ENCODE measurements around the gene ZNF398. TPM values are rescaled to one million over a fixed set of nuclear protein-coding genes. Genes with fewer than 3 reads are reported as not detected.

Gene ZNF398
- 8.2 TPM for total RNA-seq
- polyA plus RNA-seq (ENCODE audit: insufficient read depth in 1 of 8, insufficient read length in 8 of 8, low replicate concordance in 1 of 8) = 10 to 100 TPM in 1 of 8 donors, 1 to 10 TPM in 7; 7.0 to 10.6 (median 8.5) TPM
- long read RNA-seq, donor 1, partial matches to known transcripts = 0 of 1 reads
- long read RNA-seq, donor 1, other reads (novel, unspliced or antisense) = 0 of 1 reads
- long read RNA-seq, donor 2 = 0 reads
- long read RNA-seq, donor 3, partial matches to known transcripts = 0 of 4 reads
- long read RNA-seq, donor 3, other reads (novel, unspliced or antisense) = 0 of 4 reads
- long read RNA-seq, donor 4, partial matches to known transcripts = 0 of 1 reads
- long read RNA-seq, donor 4, other reads (novel, unspliced or antisense) = 0 of 1 reads
- long read RNA-seq, donor 5, partial matches to known transcripts = 0 of 4 reads
- long read RNA-seq, donor 5, other reads (novel, unspliced or antisense) = 0 of 4 reads
- long read RNA-seq, donor 6, transcript ZNF398-202 (6 exons, 2,860 nt) = major isoform, 6 of 6 reads
- long read RNA-seq, donor 6, partial matches to known transcripts = 0 of 6 reads
- long read RNA-seq, donor 6, other reads (novel, unspliced or antisense) = 0 of 6 reads
- long read RNA-seq, donor 7, partial matches to known transcripts = 0 of 4 reads
- long read RNA-seq, donor 7, other reads (novel, unspliced or antisense) = 0 of 4 reads
- long read RNA-seq, donor 8, partial matches to known transcripts = 0 of 2 reads
- long read RNA-seq, donor 8, other reads (novel, unspliced or antisense) = 0 of 2 reads
- long read RNA-seq, donor 9, partial matches to known transcripts = 0 of 2 reads
- long read RNA-seq, donor 9, other reads (novel, unspliced or antisense) = 0 of 2 reads
- long read RNA-seq, donor 10, transcript ZNF398-202 (6 exons, 2,860 nt) = major isoform, 5 of 5 reads
- long read RNA-seq, donor 10, partial matches to known transcripts = 0 of 5 reads
- long read RNA-seq, donor 10, other reads (novel, unspliced or antisense) = 0 of 5 reads
- long read RNA-seq, donor 11, partial matches to known transcripts = 0 of 1 reads
- long read RNA-seq, donor 11, other reads (novel, unspliced or antisense) = 0 of 1 reads

- peaks cover 22% of the 10 kb centered on the region for H3K4me1 ChIP-seq (ENCODE audit: control insufficient read depth, insufficient read depth, low read length)
- H3K27ac ChIP-seq (ENCODE audit: low read length) = peak within 1 kb of the TSS; percentile 92
- H3K27me3 ChIP-seq (ENCODE audit: control insufficient read depth, insufficient read depth, low read length) = no peaks in the 10 kb centered on the region
- DNase-seq = peak; percentile 91
- peak within 1 kb of the TSS; percentile 74 for H3K4me3 ChIP-seq (ENCODE audit: low read length)
- H3K9me3 ChIP-seq (replicated peaks; ENCODE audit: control insufficient read depth, low read depth, low read length) = no peaks in the 10 kb centered on the region
- WGBS (ENCODE audit: insufficient coverage) = under 1% methylated on average over 70 of the region's 79 CpGs
- H3K36me3 ChIP-seq (ENCODE audit: control insufficient read depth, insufficient read depth, low read length) = no peaks in the 10 kb centered on the region
Measured at GRCh38 chr7:149147072-149147751, at the start of gene ZNF398. Gene ZNF398, plus strand, starts transcription at chr7:149147453. Its CDS starts 290 bp downstream, at chr7:149147743.

GRCh38 chr7:149099058-149099457, 48.2 kb upstream of the ZNF398 start:
- Histone ChIP-seq H3K27me3 (ENCODE audit: control insufficient read depth, insufficient read depth, low read length) (no peaks in the 10 kb centered on the region), H3K36me3 (ENCODE audit: control insufficient read depth, insufficient read depth, low read length) (peaks cover 13% of the 10 kb centered on the region), H3K9me3 (replicated peaks; ENCODE audit: control insufficient read depth, low read depth, low read length) (no peaks in the 10 kb centered on the region), H3K4me1 (ENCODE audit: control insufficient read depth, insufficient read depth, low read length) (no peaks in the 10 kb centered on the region), H3K4me3 (ENCODE audit: low read length) (no peak overlapping the region), H3K27ac (ENCODE audit: low read length) (no peak overlapping the region)
- WGBS (ENCODE audit: insufficient coverage) = 88% methylated on average over 4 of the region's 6 CpGs
- DNase-seq = no peak

GRCh38 chr7:149100821-149101220, 46.4 kb upstream of the ZNF398 start:
- H3K4me3 ChIP-seq (ENCODE audit: low read length) = no peak overlapping the region
- no peaks in the 10 kb centered on the region for H3K27me3 ChIP-seq (ENCODE audit: control insufficient read depth, insufficient read depth, low read length)
- WGBS (ENCODE audit: insufficient coverage) = 92% methylated on average over 2 of the region's 2 CpGs
- no peak overlapping the region for H3K27ac ChIP-seq (ENCODE audit: low read length)
- DNase-seq = no peak
- peaks cover 26% of the 10 kb centered on the region for H3K36me3 ChIP-seq (ENCODE audit: control insufficient read depth, insufficient read depth, low read length)
- H3K4me1 ChIP-seq (ENCODE audit: control insufficient read depth, insufficient read depth, low read length) = no peaks in the 10 kb centered on the region
- H3K9me3 ChIP-seq (replicated peaks; ENCODE audit: control insufficient read depth, low read depth, low read length) = no peaks in the 10 kb centered on the region

GRCh38 chr7:149102666-149103065, 44.6 kb upstream of the ZNF398 start:
- Histone ChIP-seq H3K27ac (ENCODE audit: low read length) (no peak overlapping the region), H3K4me1 (ENCODE audit: control insufficient read depth, insufficient read depth, low read length) (no peaks in the 10 kb centered on the region), H3K9me3 (replicated peaks; ENCODE audit: control insufficient read depth, low read depth, low read length) (no peaks in the 10 kb centered on the region), H3K27me3 (ENCODE audit: control insufficient read depth, insufficient read depth, low read length) (no peaks in the 10 kb centered on the region), H3K36me3 (ENCODE audit: control insufficient read depth, insufficient read depth, low read length) (peaks cover 26% of the 10 kb centered on the region), H3K4me3 (ENCODE audit: low read length) (no peak overlapping the region)
- 63% methylated on average over 1 of the region's 1 CpG for WGBS (ENCODE audit: insufficient coverage)
- DNase-seq = peak; percentile 51

GRCh38 chr7:149103424-149103823, 43.8 kb upstream of the ZNF398 start:
- DNase-seq = no peak
- Histone ChIP-seq H3K27me3 (ENCODE audit: control insufficient read depth, insufficient read depth, low read length) (no peaks in the 10 kb centered on the region), H3K4me1 (ENCODE audit: control insufficient read depth, insufficient read depth, low read length) (no peaks in the 10 kb centered on the region), H3K4me3 (ENCODE audit: low read length) (no peak overlapping the region), H3K9me3 (replicated peaks; ENCODE audit: control insufficient read depth, low read depth, low read length) (no peaks in the 10 kb centered on the region), H3K27ac (ENCODE audit: low read length) (no peak overlapping the region), H3K36me3 (ENCODE audit: control insufficient read depth, insufficient read depth, low read length) (peaks cover 26% of the 10 kb centered on the region)
- WGBS (ENCODE audit: insufficient coverage) = 89% methylated on average over 7 of the region's 9 CpGs

GRCh38 chr7:149104214-149104613, 43.0 kb upstream of the ZNF398 start:
- Histone ChIP-seq H3K4me1 (ENCODE audit: control insufficient read depth, insufficient read depth, low read length) (no peaks in the 10 kb centered on the region), H3K4me3 (ENCODE audit: low read length) (no peak overlapping the region), H3K27me3 (ENCODE audit: control insufficient read depth, insufficient read depth, low read length) (no peaks in the 10 kb centered on the region), H3K36me3 (ENCODE audit: control insufficient read depth, insufficient read depth, low read length) (peaks cover 26% of the 10 kb centered on the region), H3K27ac (ENCODE audit: low read length) (no peak overlapping the region), H3K9me3 (replicated peaks; ENCODE audit: control insufficient read depth, low read depth, low read length) (no peaks in the 10 kb centered on the region)
- WGBS (ENCODE audit: insufficient coverage) = 98% methylated on average over 35 of the region's 35 CpGs
- no peak for DNase-seq

- WGBS (ENCODE audit: insufficient coverage) = 96% methylated on average over 25 of the region's 25 CpGs
- H3K9me3 ChIP-seq (replicated peaks; ENCODE audit: control insufficient read depth, low read depth, low read length) = no peaks in the 10 kb centered on the region
- H3K27ac ChIP-seq (ENCODE audit: low read length) = no peak overlapping the region
- H3K4me1 ChIP-seq (ENCODE audit: control insufficient read depth, insufficient read depth, low read length) = no peaks in the 10 kb centered on the region
- no peaks in the 10 kb centered on the region for H3K27me3 ChIP-seq (ENCODE audit: control insufficient read depth, insufficient read depth, low read length)
- no peak for DNase-seq
- no peak overlapping the region for H3K4me3 ChIP-seq (ENCODE audit: low read length)
- peaks cover 26% of the 10 kb centered on the region for H3K36me3 ChIP-seq (ENCODE audit: control insufficient read depth, insufficient read depth, low read length)
Measured at GRCh38 chr7:149104749-149105148, 42.5 kb upstream of the ZNF398 start.

GRCh38 chr7:149109969-149110368, 37.3 kb upstream of the ZNF398 start:
- Histone ChIP-seq H3K4me3 (ENCODE audit: low read length) (no peak overlapping the region), H3K4me1 (ENCODE audit: control insufficient read depth, insufficient read depth, low read length) (no peaks in the 10 kb centered on the region), H3K36me3 (ENCODE audit: control insufficient read depth, insufficient read depth, low read length) (peaks cover 8% of the 10 kb centered on the region), H3K9me3 (replicated peaks; ENCODE audit: control insufficient read depth, low read depth, low read length) (no peaks in the 10 kb centered on the region), H3K27me3 (ENCODE audit: control insufficient read depth, insufficient read depth, low read length) (no peaks in the 10 kb centered on the region), H3K27ac (ENCODE audit: low read length) (no peak overlapping the region)
- DNase-seq = no peak
- 92% methylated on average over 7 of the region's 12 CpGs for WGBS (ENCODE audit: insufficient coverage)

GRCh38 chr7:149125189-149125862, 21.9 kb upstream of the ZNF398 start:
- under 1% methylated on average over 12 of the region's 21 CpGs for WGBS (ENCODE audit: insufficient coverage)
- no peaks in the 10 kb centered on the region for H3K9me3 ChIP-seq (replicated peaks; ENCODE audit: control insufficient read depth, low read depth, low read length)
- peaks cover 7% of the 10 kb centered on the region for H3K4me1 ChIP-seq (ENCODE audit: control insufficient read depth, insufficient read depth, low read length)
- H3K27me3 ChIP-seq (ENCODE audit: control insufficient read depth, insufficient read depth, low read length) = no peaks in the 10 kb centered on the region
- DNase-seq = no peak
- H3K4me3 ChIP-seq (ENCODE audit: low read length) = peak overlapping the region; percentile 99
- H3K36me3 ChIP-seq (ENCODE audit: control insufficient read depth, insufficient read depth, low read length) = peaks cover 7% of the 10 kb centered on the region
- H3K27ac ChIP-seq (ENCODE audit: low read length) = peak overlapping the region; percentile 93
